ENCODE data around the gene ATP10A. TPM values are rescaled to one million over a fixed set of nuclear protein-coding genes. Genes with fewer than 3 reads are reported as not detected.
A peak's percentile ranks its signal among the peaks of the same experiment; 100 is the strongest.

The ATP10A gene
- 1 to 10 TPM; 2.4 to 4.5 (median 2.7) TPM for total RNA-seq
- long read RNA-seq, donor 1, full-length matches to known transcripts: 2 of 7 reads
- long read RNA-seq, donor 1, partial matches to known transcripts: 3 of 7 reads
- long read RNA-seq, donor 1, other reads (novel, unspliced or antisense): 2 of 7 reads
- long read RNA-seq, donor 2, partial matches to known transcripts: 0 of 2 reads
- long read RNA-seq, donor 2, other reads (novel, unspliced or antisense): 2 of 2 reads

DNA sequence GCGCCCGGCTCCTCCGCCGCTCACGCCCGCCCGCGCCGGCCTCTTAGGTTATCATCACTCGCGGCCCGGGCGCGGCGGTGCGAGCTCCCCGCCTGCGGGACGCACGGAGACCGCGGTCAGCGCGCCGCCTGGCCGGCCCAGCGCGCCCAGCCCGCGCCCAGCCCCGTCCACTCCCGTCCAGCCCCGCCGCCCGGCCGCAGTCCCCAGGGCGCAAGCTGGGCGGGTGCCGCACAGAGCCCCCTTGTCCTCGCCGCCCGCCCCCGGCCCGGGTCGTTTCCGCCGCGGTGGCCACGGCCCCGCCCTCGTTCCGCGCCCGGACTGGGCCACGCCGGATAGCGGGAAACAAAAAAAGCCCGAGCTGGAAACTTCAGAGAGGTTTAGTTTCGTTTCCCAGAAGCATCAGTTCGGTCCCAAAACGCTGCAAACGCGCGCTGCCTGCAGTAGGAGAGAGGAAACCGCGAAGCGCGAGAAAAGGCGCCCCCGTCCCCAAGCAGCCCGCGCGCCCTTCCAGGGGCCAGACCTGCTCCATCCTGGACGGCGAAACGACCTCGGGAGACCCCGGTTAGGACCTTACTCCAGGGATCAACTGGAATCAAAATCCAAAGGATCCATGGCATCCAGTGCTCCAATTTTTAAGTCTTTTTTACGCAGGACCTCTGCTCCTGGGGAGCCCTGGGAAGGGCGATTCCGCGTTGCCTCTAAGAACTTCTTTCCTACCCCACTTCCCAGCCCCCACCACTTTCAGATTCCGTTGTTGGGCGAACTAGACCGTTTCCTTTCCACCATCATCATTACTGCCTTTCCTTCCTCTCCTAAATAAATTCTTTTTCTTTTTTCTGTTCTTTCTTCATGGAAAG, at the start of gene ATP10A:
TSS of gene ATP10A (minus strand) at position 217 of the 857 bp plus-strand sequence. CDS start 231 bp downstream, outside the sequence.
- Histone ChIP-seq H3K4me1 (ENCODE audit: low read depth) (no peaks in the 10 kb centered on the region), H3K4me3 (peak within 1 kb of the TSS; percentile 22), H3K36me3 (ENCODE audit: low read depth) (no peaks in the 10 kb centered on the region), H3K9me3 (peaks cover 4% of the 10 kb centered on the region)
- ATAC-seq: peak; percentile 4
- TF ChIP-seq CTCF (IDR thresholded peaks at IDR 0.05): no peak
- DNase-seq: peak; percentile 37 to 55 (median 54)
- intact Hi-C loops (cut with DNase I, micrococcal nuclease): no loop called here

GRCh38 chr15:25912035-25912434, 48.9 kb upstream of the ATP10A start:
- intact Hi-C loops (cut with DNase I, micrococcal nuclease): no loop called here
- no peak for TF ChIP-seq CTCF (IDR thresholded peaks at IDR 0.05)
- ATAC-seq: no peak

DNA sequence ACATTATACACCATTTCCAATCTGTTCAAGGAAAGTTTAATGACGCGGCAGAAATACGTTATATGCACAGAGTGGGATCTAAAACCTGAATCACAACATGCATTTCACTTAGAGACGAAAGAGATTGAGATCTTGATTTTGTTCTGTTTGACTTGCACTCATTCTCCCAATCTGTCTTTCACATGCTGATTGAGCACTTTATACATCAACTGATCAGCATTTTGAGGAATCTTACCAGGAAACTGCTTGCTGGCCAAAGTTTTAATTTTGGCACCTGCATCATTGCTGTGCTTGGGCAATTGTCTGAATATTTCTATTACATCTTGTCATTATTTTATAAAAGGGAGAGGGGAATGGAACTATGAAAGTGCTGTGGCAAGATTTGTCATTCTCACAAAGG, 47.7 kb upstream of the ATP10A start:
- TF ChIP-seq CTCF (IDR thresholded peaks at IDR 0.05): no peak
- DNase-seq (no peak), ATAC-seq (no peak)
- Histone ChIP-seq H3K36me3 (ENCODE audit: low read depth) (no peaks in the 10 kb centered on the region), H3K9me3 (peaks cover 3% of the 10 kb centered on the region), H3K4me1 (ENCODE audit: low read depth) (no peaks in the 10 kb centered on the region), H3K4me3 (no peak overlapping the region)
- intact Hi-C loops (cut with DNase I, micrococcal nuclease): no loop called here

More at GRCh38 chr15:25912035-25912434, 48.9 kb upstream of the ATP10A start:
- no peak overlapping the region for H3K4me3 ChIP-seq
- no peak for DNase-seq
- peaks cover 3% of the 10 kb centered on the region for H3K9me3 ChIP-seq
- H3K36me3 ChIP-seq (ENCODE audit: low read depth): no peaks in the 10 kb centered on the region
- H3K4me1 ChIP-seq (ENCODE audit: low read depth): no peaks in the 10 kb centered on the region

DNA sequence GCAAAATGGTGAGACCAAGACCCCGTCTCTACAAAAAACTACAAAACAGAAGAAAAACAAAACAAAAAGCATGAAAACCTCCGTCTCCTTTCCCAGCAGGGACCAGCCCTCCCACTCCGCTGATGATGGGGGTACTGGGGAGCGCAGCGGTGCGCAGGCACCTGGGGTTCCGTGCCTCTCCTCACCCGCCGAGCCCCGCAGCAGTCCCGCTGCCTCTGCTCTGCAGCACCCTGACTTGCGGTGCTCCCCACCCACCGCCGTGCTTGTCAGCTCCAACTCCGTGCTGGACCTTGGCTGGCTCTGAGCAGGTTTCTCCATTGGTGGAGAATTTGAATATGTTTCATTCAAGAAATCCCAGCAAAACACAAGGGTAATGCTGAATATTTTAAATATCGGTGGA, 46.7 kb upstream of the ATP10A start:
- intact Hi-C loops (cut with DNase I, micrococcal nuclease): no loop called here
- Histone ChIP-seq H3K9me3 (peaks cover under 1% of the 10 kb centered on the region), H3K4me3 (no peak overlapping the region), H3K4me1 (ENCODE audit: low read depth) (no peaks in the 10 kb centered on the region), H3K36me3 (ENCODE audit: low read depth) (no peaks in the 10 kb centered on the region)
- TF ChIP-seq CTCF (IDR thresholded peaks at IDR 0.05): no peak
- no peak for DNase-seq
- no peak for ATAC-seq

DNA sequence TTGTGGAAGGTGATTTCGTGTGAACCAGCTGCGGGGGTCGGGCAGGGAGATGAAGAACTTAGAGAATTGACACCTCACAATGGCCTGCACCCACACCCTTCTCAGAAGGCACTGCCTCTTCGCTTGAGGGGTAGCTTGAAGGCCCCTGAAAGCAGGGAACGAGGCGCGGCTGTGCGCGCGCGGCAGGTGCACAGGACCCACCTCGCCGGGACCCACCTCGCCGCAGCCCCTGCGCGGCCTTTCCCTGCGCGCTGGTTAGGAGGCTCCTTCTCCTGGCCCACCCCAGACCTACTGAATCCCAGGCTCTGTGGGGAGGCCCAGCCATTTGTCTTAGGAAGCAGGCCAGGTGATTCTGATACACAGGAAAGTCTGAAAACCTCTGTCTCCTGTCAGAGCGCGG, 46.2 kb upstream of the ATP10A start:
- ATAC-seq: no peak
- no peaks in the 10 kb centered on the region for H3K9me3 ChIP-seq
- H3K36me3 ChIP-seq (ENCODE audit: low read depth): no peaks in the 10 kb centered on the region
- DNase-seq: no peak
- H3K4me3 ChIP-seq: no peak overlapping the region
- TF ChIP-seq CTCF (IDR thresholded peaks at IDR 0.05): no peak
- no peaks in the 10 kb centered on the region for H3K4me1 ChIP-seq (ENCODE audit: low read depth)
- intact Hi-C loops (cut with DNase I, micrococcal nuclease): no loop called here
